SW 1271 (cell line): Measurements from ENCODE around the gene TES.

Experiments used
- DNase-seq, 2 experiments: peaks; one replicate each; lab custom pipeline; 2025; lab: John Stamatoyannopoulos, UW

The TES gene

DNA sequence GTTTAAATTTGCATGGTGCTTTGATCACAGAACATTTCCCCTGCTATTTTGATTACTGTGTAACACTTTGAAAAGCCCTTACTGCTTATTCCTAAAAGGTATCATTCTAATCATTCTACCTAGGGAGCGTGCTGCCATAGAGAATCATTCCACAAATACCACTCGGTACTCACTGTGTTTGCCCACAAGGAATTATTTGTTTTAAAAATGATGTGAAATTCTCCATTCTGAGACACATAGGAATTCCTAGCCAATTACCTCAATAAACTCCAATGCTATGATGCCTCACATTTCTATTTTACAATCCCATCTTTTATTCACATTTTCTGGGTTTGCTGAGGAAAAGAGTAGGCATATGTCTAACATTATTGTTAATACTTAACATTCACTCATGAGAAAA lies 16.2 kb upstream of the TES start:
- no peak for DNase-seq

DNA sequence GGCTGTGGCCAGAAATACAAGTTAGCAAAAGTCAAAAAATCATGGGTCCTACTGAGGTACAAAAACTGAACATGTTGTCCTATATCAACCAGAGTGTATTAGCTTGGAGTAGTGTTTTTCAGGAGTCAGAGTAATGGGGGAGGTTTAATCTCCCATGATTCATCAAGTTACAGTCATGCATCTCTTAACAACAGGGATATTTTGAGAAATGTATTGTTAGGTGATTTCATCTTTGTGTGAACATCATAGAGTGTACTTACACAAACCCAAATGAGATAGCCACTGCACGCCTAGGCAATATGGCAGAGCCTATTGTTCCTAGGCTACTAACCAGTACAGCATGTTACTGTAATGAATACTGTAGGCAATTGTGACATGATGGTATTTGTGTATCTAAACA lies 14.9 kb upstream of the TES start:
- no peak for DNase-seq

DNA sequence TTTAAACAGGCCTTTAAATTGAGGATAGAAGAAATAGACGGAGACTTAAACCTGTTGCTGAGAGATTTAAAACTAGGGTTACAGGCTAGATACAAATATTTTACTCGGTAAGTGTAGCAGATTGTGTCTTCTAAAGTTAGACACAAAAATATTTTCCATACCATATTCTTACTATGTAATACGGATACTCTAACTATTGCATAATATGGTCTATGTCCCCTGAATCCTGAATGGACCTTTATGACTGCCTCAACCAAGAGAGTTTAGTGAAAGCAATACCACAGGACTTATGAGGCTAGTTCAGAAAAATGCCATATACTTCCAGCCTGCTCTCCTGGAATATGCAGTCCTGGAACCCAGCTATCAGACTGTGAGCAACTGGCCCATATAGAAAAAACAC lies 13.4 kb upstream of the TES start:
- no peak for DNase-seq

DNA sequence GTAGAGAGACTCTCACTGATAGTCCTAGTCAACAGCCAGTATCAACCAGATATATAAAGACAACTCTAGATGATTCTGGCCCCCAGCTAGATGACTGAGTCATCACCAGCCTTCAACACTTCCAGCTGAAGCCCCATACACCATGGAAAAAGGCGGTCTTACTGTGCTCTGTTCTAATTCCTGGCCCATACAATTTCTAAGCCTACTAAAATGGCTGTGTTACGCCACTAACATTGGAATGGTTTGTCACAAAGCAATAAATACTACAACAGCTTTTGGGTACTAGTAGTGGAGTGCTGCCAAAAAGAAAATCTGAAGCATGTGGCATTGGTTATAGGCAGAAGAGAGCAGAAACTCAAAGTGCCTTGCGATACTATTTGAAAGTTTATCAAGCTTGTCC lies 13.0 kb upstream of the TES start:
- no peak for DNase-seq

DNA sequence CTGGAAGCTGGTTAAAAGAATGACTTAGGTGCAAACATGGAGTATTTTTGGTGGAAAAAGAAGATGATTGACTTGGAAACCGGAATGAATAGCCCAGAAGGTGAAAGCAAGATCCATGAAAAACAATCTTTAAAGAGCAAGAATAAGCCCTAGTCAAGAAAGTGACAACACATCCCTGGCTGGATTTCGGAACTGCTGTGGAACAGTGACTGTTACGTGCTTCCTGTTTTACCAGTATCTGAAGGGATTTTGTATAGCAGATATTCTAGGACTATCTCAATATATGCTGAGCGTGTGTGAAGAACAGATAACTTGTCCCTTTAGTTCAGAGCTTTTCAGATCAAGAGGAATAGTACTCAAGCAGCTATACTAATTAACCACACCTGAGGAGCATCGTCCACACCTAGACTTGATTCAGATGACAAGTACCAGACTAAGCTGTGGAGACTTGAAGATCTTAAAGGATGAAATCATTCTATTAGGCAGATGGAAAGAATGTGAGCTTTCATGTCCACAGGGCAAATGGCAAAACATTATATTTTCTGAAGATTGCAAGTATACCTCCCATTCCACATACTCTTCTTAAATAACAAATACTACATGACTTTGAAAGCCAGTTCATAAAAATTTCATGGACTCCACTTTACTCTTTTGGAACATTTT lies 11.5 kb upstream of the TES start:
- DNase-seq = no peak

DNA sequence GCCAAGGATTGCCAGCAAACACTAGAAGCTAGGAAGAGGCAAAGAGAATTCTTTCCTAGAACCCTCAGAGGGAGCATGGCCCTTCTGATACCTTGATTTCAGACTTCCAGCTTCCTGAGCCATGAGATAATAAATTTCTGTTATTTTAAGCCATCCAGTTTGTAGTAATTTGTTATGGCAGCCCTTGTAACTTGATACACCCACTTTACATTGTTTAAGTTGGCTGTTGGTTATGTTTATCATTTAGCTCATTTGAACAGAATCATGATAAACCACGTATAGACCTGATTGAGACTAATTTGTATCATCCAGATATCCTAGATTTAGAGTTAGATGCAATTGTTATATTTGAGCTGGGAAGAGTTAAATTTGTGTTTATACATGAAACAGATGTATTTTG lies 9.4 kb upstream of the TES start:
- DNase-seq = no peak

DNA sequence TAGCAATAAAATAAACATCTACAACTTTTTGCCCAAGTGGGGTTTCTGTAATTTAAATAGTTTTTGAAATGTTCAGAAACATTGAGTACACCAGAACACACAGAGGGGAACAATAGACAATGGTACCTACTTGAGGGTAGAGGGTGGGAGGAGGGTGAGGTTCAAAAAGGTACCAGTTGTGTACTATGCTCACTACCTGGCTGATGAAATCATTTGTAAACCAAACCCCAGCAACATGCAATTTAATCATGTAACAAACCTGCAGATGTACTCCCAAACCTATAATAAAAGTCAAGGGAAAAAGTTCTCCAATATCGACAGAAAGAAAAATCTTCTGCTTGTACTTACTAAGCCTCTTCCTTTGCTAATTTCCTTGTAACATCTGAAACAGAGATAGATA lies 4.2 kb upstream of the TES start:
- DNase-seq = no peak

DNA sequence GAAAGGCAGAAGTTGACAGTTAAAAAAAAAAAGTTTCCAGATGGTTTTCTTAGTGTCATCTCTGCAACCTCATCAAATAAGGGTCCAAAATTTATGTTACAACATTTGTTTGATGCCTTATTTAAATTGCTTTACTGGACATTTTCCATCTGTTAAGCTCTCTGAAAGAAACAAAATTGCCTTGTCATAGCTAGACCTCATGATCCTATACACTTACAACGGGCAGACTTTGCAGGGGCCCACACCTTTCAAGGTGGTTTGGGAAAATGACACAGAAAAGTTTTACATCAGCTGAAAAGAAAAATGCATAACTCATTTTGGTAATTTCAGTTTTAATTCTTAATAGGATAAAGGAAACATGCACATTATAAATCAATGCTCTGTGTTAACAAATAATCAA lies 1.4 kb upstream of the TES start:
- DNase-seq = no peak

DNA sequence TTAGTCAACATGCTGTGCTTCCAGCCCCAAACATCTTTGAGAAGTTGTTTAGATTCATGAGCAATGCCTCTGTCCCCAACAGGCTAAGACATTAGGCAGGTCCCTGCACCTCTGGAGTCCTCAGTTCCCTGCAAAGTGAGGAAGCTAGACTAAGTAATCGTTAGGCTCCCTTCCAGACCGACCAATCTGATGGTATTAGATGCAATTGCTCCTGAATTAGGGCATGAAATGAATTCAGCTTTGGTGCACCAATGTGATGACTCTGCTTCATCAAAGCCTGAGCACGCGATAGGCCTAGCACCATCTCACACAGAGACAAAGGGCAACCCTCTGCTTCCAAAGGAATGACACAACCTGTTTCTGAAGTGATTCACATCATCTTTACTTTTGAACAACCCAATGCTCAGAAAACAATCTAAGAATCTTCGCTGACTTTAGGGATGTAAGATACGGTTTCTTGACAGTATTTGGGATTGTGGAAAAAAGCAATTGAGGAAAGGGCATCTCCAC lies 723 bp upstream of the TES start:
- no peak for DNase-seq

DNA sequence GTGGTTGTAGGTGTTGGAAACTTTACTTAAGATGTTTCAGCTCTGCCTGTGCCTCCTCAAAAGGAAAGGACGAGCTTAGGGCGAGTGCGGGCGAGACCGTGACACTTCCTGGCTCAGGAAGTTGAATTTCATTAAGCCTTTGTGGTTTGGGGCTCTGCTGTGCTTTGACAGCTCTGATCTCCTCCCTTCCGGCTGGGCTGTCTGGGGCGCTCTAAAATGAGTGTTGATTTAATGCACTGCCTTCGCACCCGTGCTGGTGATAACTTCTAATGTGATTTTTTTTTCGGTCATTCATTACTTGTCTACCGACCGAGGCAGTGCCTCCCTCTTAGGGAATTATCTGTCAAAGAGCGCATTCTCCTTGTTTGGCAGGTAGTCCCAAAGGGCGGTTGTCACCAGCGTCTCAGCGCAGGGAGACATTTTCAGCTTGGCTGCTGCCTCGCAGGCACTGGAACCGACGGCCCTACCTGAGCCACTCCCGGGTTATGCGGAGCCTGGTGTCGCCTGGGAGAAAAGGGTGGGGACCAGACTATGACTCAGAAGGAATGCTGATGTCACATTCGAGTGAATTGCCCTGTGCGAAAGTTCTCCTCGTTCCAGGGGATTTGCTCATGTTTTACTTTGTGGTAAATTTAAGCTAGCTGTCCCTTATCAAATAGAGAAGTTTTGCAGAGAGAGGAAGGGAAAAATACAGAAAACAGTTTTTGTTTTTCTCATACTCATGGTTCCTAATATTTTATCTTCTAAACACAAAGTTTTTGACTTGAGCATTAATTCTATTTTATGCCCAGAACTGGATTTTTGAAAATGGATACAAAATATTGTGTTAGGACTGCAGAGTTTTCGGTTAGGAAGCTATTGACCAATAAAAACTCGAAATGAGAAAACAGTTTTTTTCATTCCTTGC lies 920 bp downstream of the TES start:
- peak; percentile 82 to 93 for DNase-seq

DNA sequence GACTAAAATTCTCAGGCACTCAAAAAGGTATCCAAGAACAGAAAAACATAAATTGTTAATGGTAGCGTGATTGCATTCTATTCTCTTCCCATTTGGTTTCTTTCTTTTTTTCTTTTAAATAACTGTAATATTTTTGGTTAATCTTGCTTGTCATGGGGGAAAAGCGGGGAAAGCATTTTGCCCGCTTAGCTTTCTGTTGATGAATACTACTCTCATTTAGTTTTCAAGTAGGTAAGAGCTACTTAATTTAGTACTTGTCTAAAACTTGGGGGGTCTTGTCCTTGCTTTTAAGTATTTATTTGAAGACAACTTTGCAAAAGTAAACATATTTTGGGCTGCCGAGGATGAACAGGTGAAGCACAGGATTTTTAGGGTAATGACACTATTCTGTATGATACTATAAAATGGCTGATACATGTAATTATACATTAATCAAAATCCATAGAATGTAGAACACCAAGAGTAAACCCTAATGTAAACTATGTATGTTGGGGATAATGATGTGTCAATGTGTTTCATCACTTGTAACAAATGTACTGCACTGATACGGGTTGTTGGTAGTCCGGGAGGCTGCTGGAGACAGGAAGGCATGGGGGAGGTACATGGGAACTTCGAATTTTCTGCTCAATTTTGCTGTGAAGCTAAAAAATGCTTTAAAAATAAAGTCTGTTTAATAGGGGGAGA lies 1.7 kb downstream of the TES start:
- DNase-seq = no peak

DNA sequence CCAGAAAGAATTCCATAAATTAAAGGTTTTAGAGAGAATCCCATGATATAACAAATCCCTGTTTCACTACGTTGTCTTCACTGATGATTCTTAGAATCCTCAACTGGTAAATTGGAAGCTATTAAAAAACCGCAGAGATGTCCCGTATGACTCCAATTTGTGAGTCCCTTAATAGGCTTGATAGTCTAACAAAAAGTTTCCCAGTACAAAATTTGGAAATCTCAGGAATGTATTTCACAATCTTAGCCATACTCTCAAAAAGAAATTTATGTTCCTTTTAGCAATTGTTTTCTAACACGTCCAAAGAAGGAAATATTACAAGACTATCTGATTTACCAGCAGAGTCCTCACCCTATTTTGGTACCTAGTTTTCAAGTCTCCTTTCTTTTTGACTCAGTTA lies 2.5 kb downstream of the TES start:
- DNase-seq = no peak

DNA sequence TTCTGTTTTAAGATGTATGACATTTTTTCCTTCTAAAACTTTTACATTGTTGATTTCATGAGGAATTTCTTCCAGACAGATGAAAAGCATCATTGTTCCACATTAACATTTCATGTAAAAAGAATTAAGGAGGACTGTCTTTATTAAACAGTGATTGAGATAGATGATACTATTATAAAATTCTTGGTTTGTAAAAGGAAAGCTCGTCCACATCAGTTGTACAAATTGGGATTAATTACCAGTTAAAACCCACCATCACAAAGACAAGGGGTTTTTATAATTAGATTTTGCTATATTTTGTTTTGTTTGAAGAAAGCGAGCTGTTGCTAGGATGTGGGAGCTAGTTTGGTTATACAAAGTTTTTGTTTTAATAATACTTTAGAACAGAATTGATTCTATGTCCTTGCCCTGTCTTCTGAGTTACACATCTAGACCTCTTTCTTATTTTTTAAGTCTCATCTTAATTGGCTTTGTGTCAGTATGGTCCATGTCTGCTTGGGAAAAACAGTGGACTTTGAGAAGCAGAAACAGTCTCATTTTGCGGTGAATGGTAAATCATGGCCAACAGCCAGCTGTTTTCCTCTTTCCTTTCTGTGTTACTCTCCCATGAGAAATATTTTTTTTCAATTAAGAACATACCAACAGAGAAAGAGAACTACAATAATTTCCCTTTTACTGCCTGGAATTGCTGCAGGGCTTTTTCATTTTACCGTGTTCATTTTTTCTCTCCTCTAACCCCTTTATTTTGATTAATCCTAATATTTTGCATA lies 3.2 kb downstream of the TES start:
- DNase-seq = no peak

DNA sequence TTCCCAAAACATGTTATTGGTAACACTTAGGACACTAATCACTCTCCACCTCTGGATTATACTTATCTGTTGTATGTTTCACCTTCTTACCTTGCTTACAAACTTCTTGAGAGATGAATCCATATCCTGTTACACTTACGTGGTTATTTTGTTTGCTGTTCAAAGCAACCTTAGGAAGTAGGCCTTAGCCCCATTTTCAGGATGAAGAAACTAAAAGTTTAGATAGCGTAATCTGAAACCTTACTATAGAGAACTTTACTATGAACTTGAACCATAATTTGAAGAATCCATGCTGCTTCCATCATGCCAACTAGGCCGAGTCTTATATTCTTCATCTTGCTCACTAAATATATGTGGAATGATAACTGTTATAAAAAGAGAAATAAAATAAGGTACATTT lies 4.6 kb downstream of the TES start:
- DNase-seq = no peak

DNA sequence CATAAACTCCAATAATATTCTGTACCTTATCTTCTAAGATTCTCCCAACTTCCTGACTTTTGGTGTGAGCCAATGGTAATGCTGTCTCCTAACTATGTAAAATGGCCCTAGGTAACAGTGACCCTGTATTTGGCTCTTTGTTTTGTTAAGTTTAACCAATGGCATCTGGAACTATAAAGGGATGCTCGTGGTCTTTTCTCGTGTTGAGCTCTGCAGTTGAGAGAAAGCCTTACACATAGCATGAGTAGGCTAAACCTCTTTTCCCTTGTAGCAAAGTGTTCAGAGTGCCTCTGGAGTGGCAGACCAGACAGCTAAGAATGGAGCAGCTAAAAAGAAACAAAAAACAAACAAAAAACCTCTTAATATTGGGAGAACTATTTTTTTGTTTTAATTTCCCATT lies 5.2 kb downstream of the TES start:
- no peak for DNase-seq

DNA sequence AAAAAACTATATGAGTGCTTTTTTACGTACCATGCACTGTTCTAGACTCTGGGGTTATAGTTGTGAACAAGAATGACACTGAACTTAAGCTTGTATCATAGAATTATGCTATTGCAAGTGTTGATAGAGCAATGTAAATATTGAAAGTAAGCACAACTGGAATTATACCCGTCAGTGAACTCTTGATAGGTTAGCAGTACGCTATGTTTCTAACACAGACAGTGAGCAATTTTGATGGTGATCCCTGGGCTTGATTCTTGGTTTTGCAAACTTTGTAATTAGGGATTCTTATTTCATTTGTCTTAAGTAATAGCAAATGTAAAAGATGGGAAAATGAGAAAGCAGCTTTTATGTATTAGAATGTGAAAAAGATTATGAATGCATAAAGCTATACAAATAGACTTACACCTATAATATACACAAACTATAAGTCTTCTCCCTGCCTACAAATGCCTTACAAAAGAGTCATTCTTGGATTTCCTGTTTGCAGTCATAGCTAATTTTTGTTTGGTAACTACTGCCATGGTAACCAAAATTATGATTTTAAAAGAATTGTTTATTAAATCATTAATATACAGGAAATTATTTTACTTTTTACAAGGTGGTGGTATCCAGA lies 6.7 kb downstream of the TES start:
- DNase-seq = peak; percentile 14 to 80

DNA sequence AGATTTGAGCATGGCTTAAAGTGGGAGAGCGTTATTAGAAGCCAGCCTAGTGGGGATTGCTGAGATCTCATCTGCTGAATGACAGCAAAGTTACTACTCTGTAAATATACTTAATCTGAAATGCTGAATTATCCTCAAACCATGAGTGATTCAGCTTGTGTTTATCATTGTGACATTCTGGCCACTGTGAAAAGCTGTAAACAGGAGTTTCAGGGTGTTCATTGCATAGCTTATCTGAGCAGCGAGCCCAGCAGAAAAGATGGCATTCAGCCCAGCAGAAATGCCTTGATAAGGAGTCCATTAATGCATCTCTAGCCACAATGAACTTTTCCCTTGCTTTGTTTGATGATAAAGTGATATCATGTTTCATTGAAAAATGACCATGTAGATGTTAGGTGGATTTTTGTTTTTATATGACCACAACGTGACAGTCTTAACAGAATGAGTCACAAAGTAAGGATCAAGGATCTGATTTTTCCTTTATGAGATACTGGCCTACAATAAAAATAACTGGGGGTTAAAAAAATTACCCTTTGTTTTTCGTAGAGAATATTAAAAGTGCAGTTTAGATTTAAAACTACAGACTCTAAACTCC lies 7.8 kb downstream of the TES start:
- DNase-seq = peak; percentile 61 to 88

DNA sequence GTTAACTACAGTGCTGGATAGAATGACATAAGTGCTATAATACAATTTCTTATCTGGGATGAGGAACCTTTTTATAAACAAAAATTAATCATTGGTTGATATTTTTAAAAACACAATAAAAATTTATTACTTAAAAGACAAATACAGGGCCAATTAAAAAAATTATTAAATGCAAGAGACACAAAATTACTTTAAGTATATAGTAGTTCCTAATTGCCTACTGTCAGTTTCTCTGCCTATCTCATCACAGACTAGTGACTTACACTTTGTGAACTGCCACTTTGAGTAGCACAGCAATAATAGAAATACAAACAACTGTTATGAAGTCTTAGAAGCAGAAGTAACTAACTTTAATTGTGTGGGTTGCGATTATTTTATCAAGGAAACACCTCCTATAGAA lies 8.4 kb downstream of the TES start:
- DNase-seq = no peak

DNA sequence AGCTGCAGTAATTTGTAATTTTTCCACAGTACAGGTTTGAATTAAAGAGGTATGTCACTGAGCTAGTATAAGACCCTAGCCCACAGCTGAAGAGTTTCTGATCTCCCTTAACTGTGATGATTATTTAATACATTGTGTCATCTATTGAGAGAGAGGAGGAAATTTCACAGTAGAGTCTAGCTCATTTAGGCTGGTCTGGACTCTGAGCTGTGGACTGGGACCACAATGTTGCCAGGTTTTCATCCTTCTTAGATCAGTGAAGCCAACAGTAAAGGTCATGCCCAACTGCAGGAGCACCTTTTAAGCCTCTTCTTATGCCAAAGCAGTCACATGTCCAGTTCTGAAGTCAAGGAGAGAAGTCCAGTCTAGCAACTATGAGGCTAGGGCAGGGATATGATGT lies 8.9 kb downstream of the TES start:
- DNase-seq = no peak

DNA sequence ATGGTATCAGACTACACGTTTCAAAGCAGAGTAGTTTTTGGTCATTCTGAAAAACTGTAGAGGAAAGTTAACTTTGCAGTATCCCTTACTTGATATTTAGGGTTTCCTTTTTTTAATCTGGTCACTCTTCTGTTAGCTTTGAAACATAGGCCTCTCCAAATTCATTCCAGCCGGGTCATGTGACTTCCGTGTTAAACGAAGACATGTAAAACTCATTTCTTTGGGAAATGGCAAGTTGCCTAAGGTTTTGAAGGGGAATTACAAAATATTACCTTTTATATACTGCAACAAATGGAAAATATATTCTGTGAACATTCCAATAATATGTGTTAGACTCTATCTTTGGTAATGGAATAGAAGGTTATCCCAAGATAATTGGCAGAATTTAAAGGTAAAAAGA lies 9.5 kb downstream of the TES start:
- no peak for DNase-seq

DNA sequence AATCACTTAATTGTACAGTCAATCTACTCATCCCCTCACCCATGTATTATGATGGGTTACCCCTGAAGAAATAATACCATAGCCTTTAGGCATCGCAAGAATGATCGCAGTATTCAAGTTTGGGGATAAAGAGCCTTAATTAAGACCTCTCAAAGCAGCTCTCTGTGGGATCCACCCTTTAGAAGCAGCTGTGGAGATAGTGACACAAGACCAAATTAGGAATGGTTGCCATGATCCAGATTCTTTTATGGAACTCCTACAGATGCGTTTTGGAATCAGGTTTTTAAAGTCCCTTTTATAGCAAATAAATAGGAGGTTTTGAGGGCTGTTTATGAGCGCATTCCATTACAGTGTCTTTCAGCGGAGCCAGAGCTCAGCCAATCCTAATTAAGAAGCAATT lies 12.2 kb downstream of the TES start:
- no peak for DNase-seq
